Activated CD4-positive, CD25-positive, alpha-beta regulatory T cell treated with anti-CD3 and anti-CD28 coated beads, Interleukin-2, amount 50 U/mL, for 24 hours (primary cell): Measurements from ENCODE around the gene ECT2.
"Not testable (repeated sequence)": the region's sequence is repeated elsewhere in the genome, so short reads cannot be mapped to it uniquely, and the experiment has no call there.

Experiments used
- ATAC-seq, 2 donors: fragments of 150-1000 bp; cut with Tn5 transposase; one replicate each; pipeline ENCODE4 v1.10.0; 2021; ENCODE audit warnings: mild to moderate bottlenecking in 1 of 2, moderate library complexity in 1 of 2

The ECT2 gene

DNA sequence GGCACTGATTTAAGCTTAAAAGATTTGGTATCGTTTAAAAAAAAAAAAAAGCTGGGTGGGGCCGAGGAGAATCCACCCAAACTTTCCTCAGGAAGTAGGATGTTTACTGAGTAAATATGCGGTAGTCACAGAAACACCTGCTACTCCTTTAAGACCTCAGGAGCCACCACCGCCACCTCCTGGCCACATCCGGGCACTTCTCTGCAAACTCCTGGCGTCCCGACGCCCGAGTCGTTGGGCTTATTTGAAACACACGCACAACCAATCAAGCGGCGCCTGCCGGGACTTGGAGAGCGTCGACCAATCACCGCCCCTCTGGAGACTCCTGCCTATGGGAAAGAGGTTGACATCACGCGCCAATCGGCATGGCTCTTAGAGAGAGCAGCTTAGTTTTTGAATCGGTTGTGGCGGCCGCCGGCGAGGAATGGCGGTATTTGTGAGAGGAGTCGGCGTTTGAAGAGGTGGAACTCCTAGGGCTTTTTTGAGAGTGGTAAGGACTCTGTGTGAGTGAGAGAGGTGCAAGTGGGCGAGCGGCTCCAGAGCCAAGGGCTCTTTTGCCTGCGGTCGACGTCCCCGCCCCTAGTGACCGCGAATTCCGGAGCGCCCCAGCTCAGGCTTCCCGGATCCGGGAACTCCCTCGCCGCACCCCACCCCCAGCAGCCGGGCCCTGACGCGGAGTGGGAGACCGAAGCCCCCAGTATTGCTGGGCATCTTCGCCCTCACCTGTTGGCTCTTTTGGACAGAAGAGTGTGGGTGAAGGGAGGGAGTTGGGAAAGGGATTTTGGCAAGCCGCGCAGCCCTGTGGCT, at the start of gene ECT2:
Gene ECT2, plus strand, starts transcription at position 359 of the 807 bp plus-strand sequence. CDS start 3,805 bp downstream, outside the sequence.
- ATAC-seq: peak; percentile 99 to 100

DNA sequence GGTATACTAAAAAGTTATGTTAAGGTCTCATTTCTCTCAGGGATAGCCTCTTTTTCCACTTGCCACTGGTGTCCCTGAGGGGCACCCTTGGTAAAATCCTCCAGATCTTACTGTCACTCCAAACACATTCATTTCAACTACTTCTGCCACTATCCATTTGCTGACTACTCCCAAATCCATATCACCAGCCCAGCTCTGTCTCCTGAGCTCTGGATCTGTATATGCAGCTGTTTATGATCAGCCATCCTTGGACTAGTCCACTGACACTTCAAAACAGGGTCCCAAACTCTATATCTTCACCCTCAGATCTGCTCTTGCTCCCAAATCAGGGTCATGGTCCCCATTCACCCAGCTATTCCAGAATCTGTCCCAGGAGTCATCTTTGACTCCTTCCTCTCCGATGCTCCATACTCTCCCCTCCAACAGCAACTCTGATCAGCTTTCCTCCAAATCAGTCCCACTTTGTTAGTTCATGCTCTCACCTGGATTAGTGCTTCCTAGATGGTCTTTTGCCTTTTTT, 49.5 kb upstream of the ECT2 start:
- ATAC-seq: no peak

DNA sequence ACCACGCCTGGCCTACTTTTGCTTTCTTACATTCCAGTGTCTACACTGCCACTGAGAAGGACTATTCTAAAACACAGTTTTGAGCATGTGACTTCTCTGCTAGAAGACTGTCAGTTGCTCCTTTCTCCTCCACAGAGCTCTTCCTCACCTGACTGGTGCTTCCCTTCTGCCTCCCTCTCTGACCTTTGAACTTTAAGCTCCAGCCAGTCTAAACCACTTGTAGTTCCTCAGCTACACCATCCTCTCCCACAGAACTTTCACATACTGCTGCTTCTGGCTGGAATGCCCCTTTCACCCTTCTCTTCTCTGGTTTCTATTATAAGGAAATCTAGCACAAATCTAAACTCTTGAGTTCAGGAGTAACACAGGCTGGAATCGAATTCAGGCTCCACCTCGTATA, 48.8 kb upstream of the ECT2 start:
- ATAC-seq: no peak

- no peak for ATAC-seq
Measured at GRCh38 chr3:172702256-172702655, 48.3 kb upstream of the ECT2 start.

- ATAC-seq: not testable (repeated sequence)
Measured at GRCh38 chr3:172702731-172703130, 47.8 kb upstream of the ECT2 start.

GRCh38 chr3:172704001-172704400, 46.5 kb upstream of the ECT2 start:
- no peak for ATAC-seq

- ATAC-seq: no peak
Measured at GRCh38 chr3:172705170-172705569, 45.4 kb upstream of the ECT2 start.

DNA sequence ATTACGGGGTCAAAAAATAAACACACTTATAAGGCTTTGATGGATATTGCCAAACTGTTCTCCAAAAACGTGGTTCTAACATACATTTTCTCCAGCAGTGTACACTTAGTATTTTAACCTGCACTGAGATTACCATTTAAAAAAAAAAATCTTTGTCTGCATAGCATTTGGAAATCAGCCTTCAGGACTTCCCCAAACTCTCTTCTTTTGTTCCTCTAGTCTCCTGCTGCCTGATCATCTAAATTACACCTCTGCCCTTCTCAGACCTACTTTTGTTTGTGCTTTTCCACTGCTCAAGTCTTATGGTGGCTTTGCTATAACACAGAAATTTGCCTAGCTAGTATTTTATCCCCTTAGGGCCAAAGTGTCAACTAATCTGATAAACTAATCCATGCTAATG, 43.5 kb upstream of the ECT2 start:
- no peak for ATAC-seq

- ATAC-seq: no peak
Measured at GRCh38 chr3:172707967-172708366, 42.6 kb upstream of the ECT2 start.

- no peak for ATAC-seq
Measured at GRCh38 chr3:172708921-172709773, 41.4 kb upstream of the ECT2 start.

- ATAC-seq: no peak
Measured at GRCh38 chr3:172709774-172710663, 40.5 kb upstream of the ECT2 start.

- peak; percentile 98 to 99 for ATAC-seq
Measured at GRCh38 chr3:172710664-172711453, 39.7 kb upstream of the ECT2 start, which contains the start of gene NCEH1. Gene NCEH1, minus strand, starts transcription at chr3:172711067. Its CDS starts 83 bp downstream, at chr3:172710984.

DNA sequence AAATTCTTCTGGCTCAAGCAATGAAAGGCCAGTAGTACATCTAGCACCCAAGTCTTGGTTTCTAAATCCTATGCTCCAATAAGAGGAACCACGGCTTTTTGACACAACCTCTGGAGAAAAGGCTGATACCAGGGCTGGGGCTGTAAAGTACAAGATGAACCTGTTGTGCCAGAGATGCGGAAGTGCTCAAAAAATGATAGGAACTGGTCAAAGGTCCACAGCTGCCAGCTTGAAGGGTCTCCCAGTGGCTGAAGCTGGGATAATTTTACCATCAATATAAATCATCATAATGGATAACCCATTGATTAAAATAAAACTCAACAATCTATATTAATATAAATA, 39.1 kb upstream of the ECT2 start:
- ATAC-seq: no peak

GRCh38 chr3:172713316-172713715, 37.2 kb upstream of the ECT2 start:
- ATAC-seq: no peak

DNA sequence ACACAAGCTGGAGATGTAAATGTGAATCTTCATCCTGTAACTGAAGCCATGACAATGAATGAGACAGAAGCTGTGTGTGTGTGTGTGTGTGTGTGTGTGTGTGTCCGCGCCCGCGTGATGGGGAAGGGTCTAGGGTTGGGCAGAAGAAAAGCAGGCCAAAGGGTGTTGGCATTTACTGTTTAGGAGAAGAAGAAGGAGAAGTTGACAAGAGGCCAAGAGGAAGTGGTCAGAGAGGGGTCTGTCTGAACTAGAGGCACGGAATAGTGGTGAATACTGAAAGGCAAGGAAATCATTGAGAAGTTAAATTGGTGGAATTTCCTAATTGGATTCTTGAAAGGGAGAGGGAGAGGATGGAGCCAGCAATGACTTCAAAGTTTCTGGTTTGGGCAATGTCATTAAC, 34.0 kb upstream of the ECT2 start:
- ATAC-seq: no peak

DNA sequence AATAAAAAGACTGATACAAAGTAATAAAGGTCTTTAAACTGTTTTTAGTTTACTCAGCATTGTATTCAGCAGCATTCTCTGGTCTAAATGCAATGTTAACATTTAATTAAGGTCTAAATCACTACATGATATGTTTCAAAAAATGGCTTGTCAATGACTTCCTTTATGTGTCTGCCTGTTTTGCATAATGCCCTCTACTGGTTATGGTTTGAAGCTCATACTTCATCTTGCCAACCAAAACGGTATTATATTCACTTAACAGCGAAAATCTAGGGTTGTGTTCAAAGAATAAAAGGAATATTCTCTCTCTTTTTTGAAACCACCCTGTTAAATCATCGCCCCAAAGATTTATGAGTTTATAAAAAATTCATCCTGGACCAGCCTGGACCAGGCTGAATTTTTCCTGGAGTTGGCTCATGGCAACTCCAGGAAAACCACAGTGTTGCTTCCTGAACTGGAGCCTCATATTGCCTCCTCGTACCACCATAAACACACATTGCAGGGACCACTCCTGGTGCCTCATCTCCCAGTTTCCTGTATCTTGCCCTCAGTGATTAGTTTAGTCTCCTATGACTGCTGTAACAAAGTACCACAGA, 32.9 kb upstream of the ECT2 start:
- ATAC-seq: no peak

GRCh38 chr3:172722536-172723040, 27.9 kb upstream of the ECT2 start:
- not testable (repeated sequence) for ATAC-seq

DNA sequence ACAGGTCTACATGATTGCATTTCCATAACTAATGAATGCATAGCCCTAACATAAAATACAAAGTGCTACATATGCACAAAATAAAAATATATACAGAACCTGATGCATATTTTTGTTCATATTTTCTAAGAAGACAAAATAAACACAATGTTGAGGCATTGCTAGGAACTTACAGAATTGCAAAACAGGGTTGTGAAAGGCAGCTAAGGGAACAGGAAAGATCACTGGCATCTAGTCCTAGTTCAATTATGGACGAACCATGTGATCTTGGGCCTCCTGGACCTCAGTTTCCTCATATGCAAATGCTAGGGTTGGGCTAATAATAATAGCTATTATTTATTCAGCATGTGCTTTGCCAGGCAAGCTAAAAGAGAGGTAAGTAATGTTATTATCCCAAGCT, 24.1 kb upstream of the ECT2 start:
- ATAC-seq: no peak

GRCh38 chr3:172735014-172735413, 15.5 kb upstream of the ECT2 start:
- no peak for ATAC-seq

GRCh38 chr3:172739462-172739861, 11.1 kb upstream of the ECT2 start:
- ATAC-seq: no peak

DNA sequence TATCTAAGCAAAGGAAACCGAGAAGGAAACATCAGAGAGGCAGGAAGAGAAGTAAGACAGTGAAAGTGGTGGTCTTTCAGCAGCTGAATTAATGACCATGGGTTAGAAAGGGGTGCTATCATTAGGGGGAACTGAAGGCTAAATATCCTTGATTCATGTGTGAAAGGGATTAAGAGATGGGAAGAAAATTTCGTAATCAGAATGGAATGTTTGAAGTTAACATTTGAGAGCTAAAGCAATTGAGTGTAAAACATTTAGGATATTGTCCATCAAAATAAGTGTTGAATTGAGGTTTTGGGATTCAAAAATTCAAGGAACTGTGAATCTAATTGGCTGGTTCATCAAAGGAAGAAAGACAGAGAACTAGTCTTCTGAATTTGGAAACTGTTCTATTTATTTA, 4.1 kb upstream of the ECT2 start:
- no peak for ATAC-seq
